A549 (cell line): ENCODE results near the gene BBS4.
"Not testable (repeated sequence)": the region's sequence is repeated elsewhere in the genome, so short reads cannot be mapped to it uniquely, and the experiment has no call there.

Experiments
- CHD2 ChIP-seq: fragments of 150-350 bp; IDR thresholded peaks from 2 replicates; pipeline ENCODE4 v1.6.1; 2014; ENCODE audit warnings: low read length; ENCODE audit not compliant: partially characterized antibody
- CTCF ChIP-seq: fragments of >200 bp; sonication (Bioruptor Twin); formaldehyde crosslinking; IDR thresholded peaks from 3 replicates; pipeline ENCODE4 v1.5.1; 2016
- EHMT2 ChIP-seq: fragments of 200-600 bp; sonication (generic); IDR thresholded peaks from 2 replicates; pipeline ENCODE4 v1.6.1; 2016; ENCODE audit warnings: antibody characterized with exemption, low read depth, mild to moderate bottlenecking, moderate library complexity
- ESRRA ChIP-seq: fragments of 150-350 bp; IDR thresholded peaks from 2 replicates; pipeline ENCODE4 v1.6.1; 2014; ENCODE audit warnings: mild to moderate bottlenecking, low read length, borderline replicate concordance
- KDM5A ChIP-seq: fragments of 200-600 bp; sonication (generic); IDR thresholded peaks from 2 replicates; pipeline ENCODE4 v1.6.1; 2016; ENCODE audit warnings: antibody characterized with exemption, mild to moderate bottlenecking
- MYC ChIP-seq: IDR thresholded peaks from 2 replicates; pipeline ENCODE4 v1.6.1; 2012; ENCODE audit warnings: mild to moderate bottlenecking, inconsistent platforms, low read length, improper control_type of control experiment, borderline replicate concordance
- NR3C1 ChIP-seq: fragments of >200 bp; sonication (Bioruptor Twin); formaldehyde crosslinking; IDR thresholded peaks from 3 replicates; pipeline ENCODE4 v1.6.1; 2017
- POLR2A ChIP-seq: IDR thresholded peaks from 2 replicates; pipeline ENCODE4 v1.6.1; 2012; ENCODE audit warnings: mild to moderate bottlenecking, low read length
- RAD21 ChIP-seq, 2 experiments: fragments of >200 bp in 1 of 2; sonication (Bioruptor Twin) in 1 of 2; formaldehyde crosslinking in 1 of 2; IDR thresholded peaks in 1 of 2; conservative IDR thresholded peaks in 1 of 2; 2 replicates in 1 of 2; 3 replicates in 1 of 2; pipeline ENCODE4 v1.6.1; 2012 to 2018; ENCODE audit warnings: inconsistent platforms in 1 of 2
- RFX5 ChIP-seq: fragments of 450-650 bp; IDR thresholded peaks from 2 replicates; pipeline ENCODE4 v1.7.1; 2014; ENCODE audit warnings: antibody characterized with exemption, mild to moderate bottlenecking, moderate library complexity
- TP53 ChIP-seq: fragments of 250-450 bp; sonication (Bioruptor Pico); IDR thresholded peaks from 2 replicates; pipeline ENCODE4 v1.5.0; 2021; ENCODE audit warnings: mild to moderate bottlenecking, moderate library complexity
- USF2 ChIP-seq: fragments of 450-650 bp; IDR thresholded peaks from 2 replicates; pipeline ENCODE4 v1.6.1; 2014; ENCODE audit warnings: antibody characterized with exemption
- TF ChIP-seq, protein P1 (sequence below): IDR thresholded peaks from 2 replicates; pipeline ENCODE4 v1.6.1; 2012

GRCh38 chr15:72661081-72661480 lies 24.9 kb upstream of the BBS4 start:
- TF ChIP-seq MYC; CTCF; CHD2; NR3C1; POLR2A; TP53 (CRISPR knock-in tag); RAD21 (conservative IDR thresholded peaks at IDR 0.05 in 1 of 2, IDR thresholded peaks at IDR 0.05 in 1 of 2); EHMT2; KDM5A; RFX5; USF2; ESRRA: not testable (repeated sequence)
- TF ChIP-seq, protein P1, sequence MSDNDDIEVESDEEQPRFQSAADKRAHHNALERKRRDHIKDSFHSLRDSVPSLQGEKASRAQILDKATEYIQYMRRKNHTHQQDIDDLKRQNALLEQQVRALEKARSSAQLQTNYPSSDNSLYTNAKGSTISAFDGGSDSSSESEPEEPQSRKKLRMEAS: not testable (repeated sequence)
